Omental fat pad (tissue), 4 donors: ENCODE data around the gene ALAS1. TPM values are rescaled to one million over a fixed set of nuclear protein-coding genes. Genes with fewer than 3 reads are reported as not detected.

Source experiments
- ATAC-seq: fragments of 150-250 bp; one replicate; pipeline ENCODE4 v1.9.1; 2016; ENCODE audit warnings: mild to moderate bottlenecking, moderate library complexity; ENCODE audit not compliant: low FRiP score
- DNase-seq: peaks from one replicate; pipeline ENCODE4 v3.0.0-alpha.2; 2019; ENCODE audit warnings: low spot score
- CTCF ChIP-seq, 3 donors: fragments of 450-650 bp; IDR thresholded peaks; one replicate each; pipeline ENCODE4 v1.5.1; 2016 to 2017; ENCODE audit warnings: antibody characterized with exemption in 3 of 3, mild to moderate bottlenecking in 3 of 3, moderate library complexity in 2 of 3
- total RNA-seq, 4 donors: library from RNA; depleted of rRNA; stranded (reverse); fragments of >200 nt; gene quantifications; one replicate each; pipeline ENCODE4 v1.1.0, GENCODE V29; 2016

ALAS1 gene
- total RNA-seq, 4 donors from 2014 or later: 29.3 to 79.7 (median 31.0) TPM

GRCh38 chr3:52216585-52217408, 18.8 kb downstream of the ALAS1 start:
- peak; percentile 97 for ATAC-seq
- no peak for DNase-seq
- TF ChIP-seq CTCF (IDR thresholded peaks at IDR 0.05): no peak

GRCh38 chr3:52217409-52217805, 19.4 kb downstream of the ALAS1 start:
- no peak for TF ChIP-seq CTCF (IDR thresholded peaks at IDR 0.05)
- no peak for ATAC-seq
- no peak for DNase-seq

- TF ChIP-seq CTCF (IDR thresholded peaks at IDR 0.05): no peak
- DNase-seq (no peak), ATAC-seq (no peak)
These were observed 20.1 kb downstream of the ALAS1 start for GRCh38 chr3:52218026-52218425.

- no peak for ATAC-seq
- TF ChIP-seq CTCF (IDR thresholded peaks at IDR 0.05): no peak
- no peak for DNase-seq
These were observed 20.5 kb downstream of the ALAS1 start for GRCh38 chr3:52218454-52218853.

- ATAC-seq (no peak), DNase-seq (no peak)
- TF ChIP-seq CTCF (IDR thresholded peaks at IDR 0.05): no peak
These were observed 21.1 kb downstream of the ALAS1 start for GRCh38 chr3:52218937-52219650.

GRCh38 chr3:52220380-52221026, 22.5 kb downstream of the ALAS1 start:
- ATAC-seq (peak; percentile 57), DNase-seq (peak; percentile 89)
- peak in 1 of 3 donors; percentile 92 for TF ChIP-seq CTCF (IDR thresholded peaks at IDR 0.05)
